Ecto neural progenitor cell (in vitro differentiated cells): ENCODE measurements around the gene HEATR5A.
"Not testable (repeated sequence)": the region's sequence is repeated elsewhere in the genome, so short reads cannot be mapped to it uniquely, and the experiment has no call there.

Experiments used
- DNase-seq: peaks from one replicate; pipeline ENCODE4 v3.0.0-alpha.2; 2018; ENCODE audit warnings: low spot score

The HEATR5A gene

DNA sequence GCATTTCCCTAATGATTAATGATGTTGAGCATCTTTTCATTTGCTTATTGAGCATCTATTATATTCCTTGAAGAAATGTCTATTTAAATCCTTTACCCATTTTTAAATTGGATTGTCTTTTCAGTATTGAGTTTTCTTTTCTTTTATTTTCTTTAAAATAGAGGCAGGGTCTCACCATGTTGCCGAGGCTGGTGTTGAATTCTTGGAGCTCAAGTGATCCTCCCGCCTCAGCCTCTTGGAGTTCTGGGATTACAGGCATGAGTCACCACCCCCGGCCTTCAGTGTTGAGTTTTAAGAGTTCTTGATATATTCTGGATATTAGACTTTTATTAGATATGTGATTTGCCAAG is 139.5 kb downstream of the HEATR5A start:
- DNase-seq: no peak

DNA sequence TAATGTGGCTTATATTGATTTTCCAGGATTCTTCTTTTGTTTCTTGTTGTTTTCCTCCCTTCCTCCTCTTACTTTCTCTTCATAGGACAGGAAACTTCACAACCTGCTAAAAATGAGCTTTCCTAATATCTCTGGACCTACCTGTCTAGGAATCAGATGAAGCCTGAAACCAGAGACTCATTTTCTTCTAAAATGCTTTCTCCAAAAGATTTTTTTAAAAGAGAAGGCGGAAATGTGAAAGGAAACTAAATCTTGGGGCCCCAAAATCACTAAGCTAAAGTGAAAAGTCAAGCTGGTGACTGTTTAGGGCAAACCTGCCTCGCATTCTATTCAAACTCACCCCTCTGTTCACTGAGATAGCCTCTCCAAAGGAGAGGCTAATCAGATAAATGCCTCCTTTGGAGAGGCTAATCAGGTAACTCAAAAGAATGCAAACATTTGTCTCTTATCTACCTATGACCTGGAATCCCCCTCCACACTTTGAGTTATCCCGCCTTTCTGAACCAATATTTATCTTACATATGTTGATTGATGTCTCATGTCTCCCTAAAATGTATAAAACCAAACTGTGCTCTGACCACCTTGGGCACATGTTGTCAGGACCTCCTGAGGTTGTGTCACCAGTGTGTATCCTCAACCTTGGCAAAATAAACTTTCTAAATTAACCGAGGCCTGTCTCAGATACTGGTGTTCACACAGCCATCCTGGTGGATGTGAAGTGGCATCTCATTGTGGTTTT is 140.0 kb downstream of the HEATR5A start:
- DNase-seq: no peak

GRCh38 chr14:31278883-31279282 is 141.5 kb downstream of the HEATR5A start:
- no peak for DNase-seq

DNA sequence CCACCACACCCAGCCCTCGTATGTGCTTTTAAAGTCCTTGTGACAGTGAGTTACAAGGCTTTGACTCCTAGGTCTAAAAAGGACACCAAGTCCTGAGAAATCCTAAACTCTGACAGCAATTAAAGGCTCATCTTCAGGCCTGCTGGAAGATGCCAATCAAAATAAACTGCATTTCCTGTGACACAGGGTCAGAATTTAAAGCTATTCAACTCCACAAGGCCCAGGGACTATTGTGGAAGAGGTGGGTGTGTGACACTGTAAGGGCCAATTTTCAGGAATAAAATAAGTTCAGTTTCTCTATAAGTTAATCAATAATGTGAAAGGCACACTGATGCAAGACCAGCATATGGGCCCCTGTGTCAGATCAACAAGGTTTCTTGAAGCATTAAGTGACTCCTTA is 143.3 kb downstream of the HEATR5A start:
- DNase-seq: no peak

- DNase-seq: not testable (repeated sequence)
Observed at GRCh38 chr14:31276417-31276816, 143.9 kb downstream of the HEATR5A start.

DNA sequence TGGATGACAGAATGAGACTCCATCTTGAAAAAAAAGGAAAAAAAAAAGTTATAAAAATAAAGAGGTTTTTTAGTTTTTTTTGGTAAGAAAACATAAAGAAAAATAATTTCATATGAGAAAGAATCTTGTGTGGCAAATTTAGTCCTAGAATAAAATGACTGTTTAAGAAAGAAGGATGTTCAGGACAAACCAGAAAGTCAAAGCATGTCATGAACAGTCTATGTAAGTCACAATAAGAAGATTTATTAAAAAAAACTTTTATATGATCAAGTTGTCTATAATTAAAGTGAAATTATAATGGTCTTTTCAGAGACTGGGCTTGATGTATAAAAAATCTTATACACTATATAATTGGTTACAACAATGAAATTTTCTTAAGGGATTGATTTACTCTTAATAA is 144.6 kb downstream of the HEATR5A start:
- DNase-seq: no peak

DNA sequence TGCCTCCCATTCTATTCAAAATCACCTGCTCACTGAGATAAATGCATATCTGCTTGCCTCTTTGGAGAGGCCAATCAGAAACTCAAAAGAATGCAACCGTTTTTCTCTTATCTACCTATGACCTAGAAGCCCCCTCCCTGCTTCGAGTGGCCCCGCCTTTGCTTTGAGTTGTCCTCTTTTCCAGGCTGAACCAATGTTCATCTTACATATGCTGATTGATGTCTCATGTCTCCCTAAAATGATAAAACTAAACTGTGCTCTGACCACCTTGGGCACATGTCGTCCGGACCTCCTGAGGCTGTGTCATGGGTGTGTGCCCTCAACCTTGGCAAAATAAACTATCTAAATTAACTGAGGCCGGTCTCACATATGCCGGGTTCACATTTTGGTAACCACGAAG is 148.7 kb downstream of the HEATR5A start:
- no peak for DNase-seq

- peak; percentile 50 for DNase-seq
Observed at GRCh38 chr14:31270196-31270772, 150.1 kb downstream of the HEATR5A start.

- no peak for DNase-seq
Observed at GRCh38 chr14:31269634-31270195, 150.6 kb downstream of the HEATR5A start.

DNA sequence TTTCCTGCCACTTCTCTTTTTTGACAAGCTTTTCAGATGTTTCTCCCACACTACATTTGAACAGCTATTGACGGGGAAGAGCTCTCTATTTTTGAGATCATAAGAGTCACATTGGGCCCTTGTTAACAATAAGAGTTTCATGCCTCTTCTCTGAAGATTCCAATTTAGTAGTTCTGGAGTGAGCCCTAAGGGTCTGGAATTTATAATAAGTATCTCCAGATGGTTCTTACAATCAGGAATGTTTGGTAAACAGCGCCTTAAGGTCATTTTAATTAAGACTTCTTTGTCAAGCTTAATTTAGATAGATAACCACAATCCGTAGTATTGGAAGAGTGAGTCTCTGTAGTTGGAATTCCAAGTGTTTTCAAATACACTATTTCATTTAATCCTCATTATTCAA is 152.1 kb downstream of the HEATR5A start:
- DNase-seq: no peak

DNA sequence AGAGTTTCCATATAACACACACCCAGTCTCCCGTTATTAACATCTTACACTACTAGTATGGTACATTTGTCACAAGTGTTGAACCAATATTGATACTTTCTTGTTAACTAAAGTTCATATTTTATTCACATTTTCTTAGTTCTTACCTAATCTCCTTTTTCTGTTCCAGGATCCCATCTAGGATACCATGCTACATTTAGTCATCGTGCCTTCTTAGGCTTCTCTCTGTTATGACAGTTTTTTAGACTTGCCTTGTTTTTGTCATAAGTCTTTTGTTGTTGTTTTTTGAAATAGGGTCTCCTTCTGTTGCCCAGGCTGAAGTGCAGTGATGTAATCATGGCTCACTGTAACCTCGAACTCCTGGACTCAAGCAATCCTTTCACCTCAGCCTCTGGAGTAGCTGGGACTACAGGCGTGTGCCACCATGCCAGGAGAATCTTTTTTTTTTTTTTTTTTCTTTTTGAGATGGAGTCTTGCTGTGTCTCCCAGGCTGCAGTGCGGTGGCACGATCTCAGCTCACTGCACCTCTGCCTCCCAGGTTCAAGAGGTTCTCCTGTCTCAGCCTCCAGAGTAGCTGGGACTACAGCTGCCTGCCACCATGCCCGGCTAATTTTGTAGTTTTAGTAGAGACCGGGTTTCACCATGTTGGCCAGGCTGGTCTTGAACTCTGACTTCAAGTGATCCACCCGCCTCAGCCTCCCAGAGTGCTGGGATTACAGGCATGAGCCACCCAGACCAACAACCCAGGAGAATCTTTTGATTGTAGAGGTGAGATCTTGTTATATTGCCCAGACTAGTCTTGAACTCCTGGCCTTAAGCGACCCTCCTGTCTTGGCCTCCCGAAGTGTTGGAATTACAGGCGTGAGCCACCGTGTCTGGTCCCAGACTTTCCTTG is 153.7 kb downstream of the HEATR5A start:
- no peak for DNase-seq

DNA sequence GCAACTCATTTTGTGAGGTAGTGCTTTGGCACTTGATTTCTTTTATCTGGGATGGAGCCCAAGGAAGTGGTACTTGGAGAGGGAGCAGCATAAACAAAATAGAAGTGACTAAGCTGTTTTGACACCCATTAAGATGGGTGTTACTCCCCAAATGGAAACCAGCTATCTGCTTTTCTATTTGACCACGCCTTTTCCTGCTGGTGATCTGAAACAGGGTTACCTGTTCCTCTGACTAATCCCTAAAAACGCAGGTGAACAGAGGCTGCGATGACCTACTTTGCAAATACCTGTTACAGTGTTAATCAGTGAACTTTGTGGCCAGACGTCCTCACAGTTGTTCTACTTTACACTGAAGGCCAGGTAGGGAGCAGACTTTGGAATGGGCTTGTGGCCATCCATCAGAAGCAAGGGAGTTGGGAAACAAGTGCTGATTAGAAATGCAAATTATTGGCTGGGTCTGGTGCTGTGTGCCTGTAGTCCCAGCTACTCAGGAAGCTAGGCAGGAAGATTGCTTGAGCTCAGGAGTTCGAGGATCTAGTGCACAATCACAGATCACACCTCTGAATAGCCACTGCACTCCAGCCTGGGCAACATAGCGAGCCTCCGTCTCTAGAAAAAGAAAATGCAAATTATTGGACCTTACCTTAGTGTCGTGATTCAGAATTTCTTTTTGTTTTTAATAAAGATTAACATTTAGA is 154.5 kb downstream of the HEATR5A start:
- DNase-seq: no peak

DNA sequence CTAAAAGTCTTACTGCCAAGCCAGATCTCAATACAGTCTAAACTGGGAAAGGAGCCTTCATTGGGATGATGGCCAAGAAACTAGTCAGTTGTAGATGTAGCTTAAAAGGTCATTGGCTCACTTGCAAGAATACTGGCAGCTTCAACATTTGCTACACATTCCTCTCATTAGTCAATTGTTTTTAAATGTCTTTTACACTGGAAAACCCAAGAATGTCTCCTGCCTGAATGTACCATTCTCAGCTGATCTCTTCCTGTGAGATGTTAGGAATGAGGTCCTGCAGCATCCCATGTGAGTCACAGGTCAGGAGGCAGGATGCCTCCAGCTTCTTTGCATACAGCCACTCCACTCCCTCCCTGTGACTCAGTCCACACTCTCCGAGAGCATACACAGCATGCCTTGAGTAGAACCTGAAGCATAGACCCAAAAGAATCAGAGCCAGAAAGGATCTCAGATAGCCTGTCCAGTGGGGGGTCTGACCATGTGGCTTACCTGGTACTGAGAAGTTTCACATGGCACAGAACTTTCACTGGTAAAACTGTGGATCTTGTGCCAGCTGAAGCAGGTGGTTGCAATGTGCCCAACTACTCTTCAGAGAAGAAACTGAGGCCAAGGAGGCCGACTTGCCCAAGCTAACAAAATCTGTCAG is 156.7 kb downstream of the HEATR5A start:
- no peak for DNase-seq

GRCh38 chr14:31261859-31262731 is 158.3 kb downstream of the HEATR5A start:
- peak; percentile 48 for DNase-seq

DNA sequence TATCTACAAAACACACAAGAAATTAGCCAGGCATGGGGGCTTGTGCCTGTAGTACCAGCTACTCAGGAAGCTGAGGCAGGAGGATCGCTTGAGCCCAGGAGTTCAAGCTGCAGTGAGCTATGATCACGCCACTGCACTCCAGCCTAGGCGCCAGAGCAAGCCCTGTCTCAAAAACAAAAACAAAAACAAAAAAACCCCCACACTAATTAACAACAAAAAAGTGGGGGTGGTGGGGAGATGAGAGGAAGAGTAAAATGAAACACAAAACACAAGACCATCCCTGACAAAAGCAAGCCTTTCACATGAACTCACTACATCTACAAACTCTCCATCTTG is 158.9 kb downstream of the HEATR5A start:
- no peak for DNase-seq

- not testable (repeated sequence) for DNase-seq
Observed at GRCh38 chr14:31259040-31259435, 161.3 kb downstream of the HEATR5A start.

DNA sequence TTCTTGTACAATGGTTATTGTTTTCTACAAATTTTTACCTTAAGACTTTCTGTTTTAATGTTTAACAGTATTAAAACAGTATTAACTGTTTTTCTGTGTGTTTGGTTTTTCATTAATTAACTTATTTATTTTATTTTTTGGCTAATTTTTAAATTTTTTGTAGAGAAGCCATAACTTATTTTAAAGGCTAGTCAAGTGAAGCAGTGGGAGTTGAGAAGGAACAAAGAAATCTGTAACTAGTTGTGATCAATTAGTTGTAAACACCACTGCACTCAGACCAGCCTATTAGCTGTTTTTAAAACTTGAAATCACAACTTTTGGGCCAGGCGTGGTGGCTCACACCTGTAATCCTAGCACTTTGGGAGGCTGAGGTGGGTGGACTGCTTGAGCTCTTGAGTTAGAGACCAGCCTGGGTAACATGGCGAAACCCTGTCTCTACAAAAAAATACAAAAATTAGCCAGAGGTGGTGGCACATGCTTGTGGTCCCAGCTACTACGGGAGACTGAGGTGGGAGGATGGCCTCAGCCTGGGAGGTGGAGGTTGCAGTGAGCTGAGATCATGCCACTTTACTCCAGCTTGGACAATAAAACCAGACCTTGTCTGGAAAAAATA is 161.8 kb downstream of the HEATR5A start:
- no peak for DNase-seq

DNA sequence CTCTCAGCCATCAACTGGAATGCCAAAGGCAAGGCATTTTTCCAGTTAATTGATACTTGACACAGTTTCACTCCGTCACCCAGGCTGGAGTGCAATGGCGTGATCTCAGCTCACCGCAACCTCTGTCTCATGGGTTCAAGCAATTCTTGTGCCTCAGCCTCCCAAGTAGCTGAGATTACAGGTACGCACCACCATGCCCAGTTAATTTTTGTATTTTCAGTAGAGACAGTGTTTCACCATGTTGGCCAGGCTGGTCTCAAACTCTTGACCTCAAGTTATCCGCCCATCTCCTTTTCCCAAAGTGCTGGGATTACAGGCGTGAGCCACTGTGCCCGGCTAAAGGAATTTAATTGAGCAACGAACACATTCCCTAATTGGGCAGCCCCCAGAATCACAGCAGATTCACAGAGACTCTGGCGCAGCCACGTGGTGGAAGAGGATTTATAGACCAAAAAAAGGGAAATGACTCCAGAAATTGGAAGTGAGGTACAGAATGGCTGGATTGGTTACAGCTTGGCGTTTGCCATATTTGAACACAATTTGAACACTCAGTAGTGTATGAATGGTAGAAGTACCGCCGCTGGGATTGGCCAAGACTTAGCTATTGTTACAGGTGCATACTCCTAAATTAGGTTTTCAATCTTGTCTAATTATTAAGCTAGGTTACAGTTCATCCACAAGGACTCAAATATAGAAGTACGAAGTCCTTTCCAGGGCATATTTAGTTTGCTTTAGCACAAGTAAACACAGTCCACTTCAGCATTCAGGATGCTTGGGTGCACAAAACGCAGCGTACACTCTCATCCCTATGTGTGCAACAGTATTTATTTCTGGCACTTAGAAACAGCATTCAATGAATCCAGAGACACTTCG is 162.6 kb downstream of the HEATR5A start:
- not testable (repeated sequence) for DNase-seq

DNA sequence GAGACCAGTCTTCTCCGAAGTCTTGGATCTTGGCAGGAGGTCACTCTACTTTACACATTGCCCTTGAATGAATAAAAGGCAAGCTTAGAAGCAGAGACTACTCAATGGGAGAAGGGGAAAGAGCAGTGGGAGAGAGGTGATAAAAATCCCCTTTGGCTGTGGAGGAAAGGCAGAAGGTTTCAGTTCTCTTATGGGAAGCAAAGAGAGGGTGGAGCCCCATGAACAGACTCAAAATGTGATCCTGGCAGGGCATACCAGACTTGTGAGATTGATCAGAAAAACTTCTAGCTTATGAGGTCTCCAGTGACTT is 163.2 kb downstream of the HEATR5A start:
- no peak for DNase-seq
